GM12801 (cell line): ENCODE data around the gene GOLT1A.

Source experiments
- TF ChIP-seq, protein P1 (sequence below): IDR thresholded peaks from one replicate; pipeline ENCODE4 v1.5.1; 2011; ENCODE audit warnings: control low read depth; ENCODE audit not compliant: insufficient read length; ENCODE audit errors: extremely low read depth

The GOLT1A gene

DNA sequence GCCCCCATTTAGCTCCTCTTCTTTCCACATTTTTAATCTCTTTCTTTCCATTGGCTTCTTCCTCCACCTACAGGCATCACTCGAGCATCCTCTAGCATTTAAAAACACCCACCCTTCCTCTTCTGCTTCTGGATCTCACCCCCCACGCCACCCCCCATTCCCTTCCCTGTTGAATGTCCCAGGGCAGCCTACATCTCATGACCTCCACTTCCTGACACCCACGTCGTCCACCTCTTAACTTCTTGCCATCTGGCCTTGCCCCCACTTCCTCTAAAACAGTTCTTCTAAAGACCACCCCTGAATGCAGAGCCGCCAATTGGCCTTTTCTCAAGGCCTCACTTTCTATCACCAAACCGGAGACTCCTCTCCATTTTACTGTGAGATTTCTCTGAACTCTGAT lies 55.8 kb downstream of the GOLT1A start:
- TF ChIP-seq, protein P1, sequence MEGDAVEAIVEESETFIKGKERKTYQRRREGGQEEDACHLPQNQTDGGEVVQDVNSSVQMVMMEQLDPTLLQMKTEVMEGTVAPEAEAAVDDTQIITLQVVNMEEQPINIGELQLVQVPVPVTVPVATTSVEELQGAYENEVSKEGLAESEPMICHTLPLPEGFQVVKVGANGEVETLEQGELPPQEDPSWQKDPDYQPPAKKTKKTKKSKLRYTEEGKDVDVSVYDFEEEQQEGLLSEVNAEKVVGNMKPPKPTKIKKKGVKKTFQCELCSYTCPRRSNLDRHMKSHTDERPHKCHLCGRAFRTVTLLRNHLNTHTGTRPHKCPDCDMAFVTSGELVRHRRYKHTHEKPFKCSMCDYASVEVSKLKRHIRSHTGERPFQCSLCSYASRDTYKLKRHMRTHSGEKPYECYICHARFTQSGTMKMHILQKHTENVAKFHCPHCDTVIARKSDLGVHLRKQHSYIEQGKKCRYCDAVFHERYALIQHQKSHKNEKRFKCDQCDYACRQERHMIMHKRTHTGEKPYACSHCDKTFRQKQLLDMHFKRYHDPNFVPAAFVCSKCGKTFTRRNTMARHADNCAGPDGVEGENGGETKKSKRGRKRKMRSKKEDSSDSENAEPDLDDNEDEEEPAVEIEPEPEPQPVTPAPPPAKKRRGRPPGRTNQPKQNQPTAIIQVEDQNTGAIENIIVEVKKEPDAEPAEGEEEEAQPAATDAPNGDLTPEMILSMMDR = no peak

DNA sequence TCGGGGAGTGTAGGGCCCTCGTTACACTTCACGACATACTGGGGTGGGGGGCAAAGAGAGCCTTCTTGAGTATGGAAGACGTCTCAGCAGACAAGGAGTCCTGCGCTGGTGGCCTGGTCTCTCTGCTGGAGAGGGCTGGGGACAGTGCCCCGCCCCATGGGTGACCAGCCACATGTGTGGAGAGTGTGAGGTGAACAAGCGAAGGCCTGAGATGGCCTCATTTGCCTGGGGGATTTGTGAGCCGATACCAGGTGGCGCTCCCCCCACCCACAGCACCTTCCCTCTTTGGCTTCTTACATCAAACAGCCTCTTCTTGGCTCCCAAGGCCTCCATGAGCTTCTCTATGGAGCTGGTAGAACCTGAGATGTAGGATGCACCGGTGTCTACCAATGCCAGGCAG lies 57.9 kb downstream of the GOLT1A start:
- TF ChIP-seq, protein P1 = no peak

DNA sequence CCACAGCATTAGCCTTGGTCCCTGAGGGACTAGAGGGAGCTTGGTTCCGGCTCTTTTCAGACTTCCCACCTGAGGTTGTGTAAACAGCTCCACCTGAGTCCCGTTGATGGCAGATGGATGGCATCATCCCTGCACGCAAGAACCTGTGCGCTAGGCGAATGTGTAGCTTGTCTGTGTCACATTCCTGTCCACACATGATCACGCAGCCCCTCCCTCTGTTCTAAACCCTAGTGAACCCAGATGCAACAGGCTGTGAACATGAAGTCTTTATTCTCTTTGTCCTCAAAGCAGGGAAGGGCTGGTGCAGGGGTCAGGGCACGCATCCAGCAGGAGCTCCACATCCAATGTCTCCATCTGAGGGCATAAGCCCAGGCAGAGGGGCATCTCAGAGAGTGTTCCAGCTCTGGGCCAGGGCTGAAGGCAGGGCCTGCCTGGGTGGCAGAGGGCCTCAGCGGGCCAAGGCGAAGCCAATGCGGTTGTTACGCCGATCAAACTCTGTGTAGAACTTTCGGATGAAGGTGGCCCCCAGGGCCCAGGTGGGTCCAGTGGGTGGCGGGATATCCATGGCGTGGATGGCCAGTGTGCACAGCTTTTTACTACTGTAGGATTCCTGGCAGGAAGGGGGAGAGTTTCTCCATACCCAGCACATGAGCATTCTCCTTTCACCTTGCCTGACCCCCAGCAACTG lies 59.1 kb downstream of the GOLT1A start:
- TF ChIP-seq, protein P1 = no peak

DNA sequence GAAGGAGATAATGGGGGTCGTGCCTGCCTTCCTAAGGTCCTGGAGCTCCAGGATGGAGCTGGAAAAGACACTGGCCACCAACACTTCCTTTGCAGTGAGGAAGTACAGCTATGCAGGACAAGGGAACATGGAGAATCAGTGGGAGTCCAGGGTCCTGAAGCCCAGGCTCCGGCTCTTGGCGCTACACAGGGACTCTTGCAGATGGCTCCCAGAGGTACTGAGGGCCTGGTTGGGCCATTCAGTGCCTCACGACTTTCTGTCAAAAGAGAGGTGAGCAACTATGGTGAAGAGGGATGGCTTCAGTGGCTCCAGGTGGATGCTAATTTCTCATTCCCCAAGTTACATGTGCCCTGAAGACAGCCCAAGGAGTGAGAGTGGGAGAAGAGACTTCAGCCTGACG lies 60.1 kb downstream of the GOLT1A start:
- TF ChIP-seq, protein P1 = no peak

DNA sequence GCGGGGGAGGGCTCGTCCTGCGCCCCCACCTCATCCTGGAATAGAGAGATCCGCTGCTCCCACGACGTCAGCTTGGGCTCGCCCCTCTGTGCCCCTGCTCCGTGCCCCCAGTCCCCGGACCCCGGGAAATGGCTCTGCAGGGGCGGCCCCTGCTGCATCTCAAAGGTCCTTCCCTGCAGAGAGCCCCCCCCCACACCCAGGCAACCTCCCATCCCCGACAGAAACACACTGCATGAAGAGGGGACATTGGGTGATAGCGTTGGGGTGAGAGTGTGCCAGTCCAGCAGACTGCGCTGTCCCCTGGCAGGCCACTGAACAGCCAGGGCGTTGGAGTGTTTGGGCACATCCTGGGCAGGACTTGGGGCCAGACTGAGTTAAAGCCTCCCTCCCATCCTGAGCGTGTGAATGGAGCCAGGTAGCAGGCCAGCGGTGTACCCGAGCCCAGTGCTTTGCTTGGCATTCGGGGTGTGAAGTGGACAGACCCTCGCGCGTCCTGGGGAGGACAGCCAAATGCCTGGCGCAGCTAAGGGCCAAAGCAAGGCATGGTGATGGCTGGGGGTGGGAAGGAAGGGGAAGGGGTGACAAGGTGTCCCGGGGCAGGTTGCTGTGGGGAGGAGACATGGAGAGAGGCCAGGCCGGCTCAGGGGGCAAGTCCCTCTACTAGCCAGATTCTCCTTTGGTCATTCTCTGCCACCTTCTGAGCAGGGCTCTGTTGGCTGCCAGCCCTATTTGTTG lies 61.3 kb downstream of the GOLT1A start:
- TF ChIP-seq, protein P1 = no peak

DNA sequence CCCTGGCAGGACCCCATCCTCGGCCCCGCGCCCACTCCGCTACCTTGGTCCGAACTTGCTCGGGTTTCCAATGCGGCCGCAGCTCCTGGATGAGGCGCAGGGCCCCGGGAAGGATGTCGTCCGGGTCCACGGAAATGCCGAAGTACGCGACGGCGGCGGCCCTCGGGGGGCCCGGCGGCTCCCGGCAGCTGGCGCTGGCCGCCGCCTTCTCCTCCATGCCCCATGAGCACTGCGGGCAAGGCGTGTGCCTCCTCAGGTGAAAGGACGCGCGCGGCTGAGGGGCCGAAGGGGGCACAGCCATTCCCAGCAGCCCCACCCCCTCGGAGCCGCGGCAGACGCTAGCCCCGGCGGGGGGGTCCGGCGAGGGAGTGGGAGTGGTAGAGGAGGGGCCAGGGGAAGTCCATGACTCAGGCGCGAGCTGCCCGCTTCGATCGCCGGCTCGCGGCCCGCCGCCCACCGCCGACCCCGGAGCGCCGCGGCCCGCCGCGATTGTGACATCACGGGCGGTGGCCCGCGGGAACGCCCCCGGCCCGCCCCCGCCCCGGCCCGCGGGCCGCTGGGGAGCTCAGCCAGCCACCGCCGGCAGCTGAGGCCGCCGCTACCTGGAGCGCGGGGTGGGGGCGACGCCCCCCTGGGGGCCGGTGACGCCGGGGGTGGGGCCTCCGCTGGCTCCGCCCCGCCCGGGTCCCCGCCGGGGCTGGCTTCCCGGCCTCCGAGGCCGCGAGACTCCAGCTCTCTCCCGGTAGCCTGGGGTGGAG lies 62.1 kb downstream of the GOLT1A start, which contains the start of gene ETNK2:
Gene ETNK2, minus strand, starts transcription at position 493 of the 758 bp plus-strand sequence. Its CDS starts 192 bp downstream, at position 301.
- TF ChIP-seq, protein P1 = no peak
